CD4-positive, CD25-positive, alpha-beta regulatory T cell (primary cell): ENCODE measurements around the gene TM4SF20. TPM values are rescaled to one million over a fixed set of nuclear protein-coding genes. Genes with fewer than 3 reads are reported as not detected.

Source experiments
- ATAC-seq, 2 donors: fragments of 150-1000 bp; cut with Tn5 transposase; one replicate each; pipeline ENCODE4 v1.10.0; 2021; ENCODE audit warnings: low read depth in 2 of 2, moderate number of reproducible peaks in 2 of 2, moderate library complexity in 1 of 2
- DNase-seq, 3 donors: peaks; one replicate each; pipeline versions ENCODE4 v3.0.0 to v3.0.0-alpha.2; 2012 to 2022; ENCODE audit warnings: mixed read lengths in 1 of 3
- H3K27ac ChIP-seq: one replicate; pipeline ENCODE4 v1.7.0; 2013; ENCODE audit warnings: mild to moderate bottlenecking, low read length; ENCODE audit not compliant: insufficient read depth, poor library complexity, severe bottlenecking
- H3K27me3 ChIP-seq: one replicate; pipeline ENCODE4 v1.7.0; 2013; ENCODE audit warnings: low read length; ENCODE audit not compliant: control insufficient read depth, insufficient read depth
- H3K36me3 ChIP-seq: one replicate; pipeline ENCODE4 v1.7.0; 2013; ENCODE audit warnings: mild to moderate bottlenecking, low read length, moderate library complexity; ENCODE audit not compliant: control insufficient read depth, insufficient read depth
- H3K4me1 ChIP-seq: 2 replicates; pipeline ENCODE4 v1.7.0; 2013; ENCODE audit warnings: mild to moderate bottlenecking, low read length; ENCODE audit not compliant: insufficient read depth, control insufficient read depth, poor library complexity, severe bottlenecking
- H3K4me3 ChIP-seq: one replicate; pipeline ENCODE4 v1.7.0; 2013; ENCODE audit warnings: low read depth, mild to moderate bottlenecking, low read length, moderate library complexity
- H3K9me3 ChIP-seq, 2 experiments: 1 replicate in 1 of 2; 2 replicates in 1 of 2; pipeline ENCODE4 v1.7.0; 2013; ENCODE audit warnings: low read length in 2 of 2, mild to moderate bottlenecking in 1 of 2, moderate library complexity in 1 of 2; ENCODE audit not compliant: control insufficient read depth in 2 of 2
- H3K27ac Mint-ChIP-seq, 3 donors: one replicate each; pipeline ENCODE4 v1.8.0; 2020 to 2022; ENCODE audit warnings: mild to moderate bottlenecking in 3 of 3, mixed read lengths in 3 of 3, moderate library complexity in 2 of 3
- H3K27me3 Mint-ChIP-seq: one replicate; pipeline ENCODE4 v1.8.0; 2022; ENCODE audit warnings: mild to moderate bottlenecking, mixed read lengths
- H3K36me3 Mint-ChIP-seq: one replicate; pipeline ENCODE4 v1.8.0; 2020; ENCODE audit warnings: mixed read lengths
- H3K4me1 Mint-ChIP-seq, 4 donors: one replicate each; pipeline ENCODE4 v1.8.0; 2020 to 2022; ENCODE audit warnings: mixed read lengths in 4 of 4, mild to moderate bottlenecking in 1 of 4
- H3K4me3 Mint-ChIP-seq, 4 donors: one replicate each; pipeline ENCODE4 v1.8.0; 2020 to 2022; ENCODE audit warnings: mild to moderate bottlenecking in 4 of 4, mixed read lengths in 4 of 4, moderate library complexity in 3 of 4
- H3K9me3 Mint-ChIP-seq, 7 donors: one replicate each; pipeline ENCODE4 v1.8.0; 2020 to 2022; ENCODE audit warnings: mixed read lengths in 7 of 7, mild to moderate bottlenecking in 3 of 7, moderate library complexity in 2 of 7
- polyA plus RNA-seq, 4 donors: library from polyadenylated mRNA; unstranded; fragments of 300-500 nt; fragmentation: Illumina TruSeq; gene quantifications; one replicate each; pipeline ENCODE4 v1.2.3, GENCODE V29; 2021
- total RNA-seq: library from RNA; stranded (reverse); gene quantifications from one replicate; pipeline ENCODE4 v1.2.3, GENCODE V29; 2022

The TM4SF20 gene
- total and polyA plus RNA-seq, 5 donors from 2014 or later: not detected

DNA sequence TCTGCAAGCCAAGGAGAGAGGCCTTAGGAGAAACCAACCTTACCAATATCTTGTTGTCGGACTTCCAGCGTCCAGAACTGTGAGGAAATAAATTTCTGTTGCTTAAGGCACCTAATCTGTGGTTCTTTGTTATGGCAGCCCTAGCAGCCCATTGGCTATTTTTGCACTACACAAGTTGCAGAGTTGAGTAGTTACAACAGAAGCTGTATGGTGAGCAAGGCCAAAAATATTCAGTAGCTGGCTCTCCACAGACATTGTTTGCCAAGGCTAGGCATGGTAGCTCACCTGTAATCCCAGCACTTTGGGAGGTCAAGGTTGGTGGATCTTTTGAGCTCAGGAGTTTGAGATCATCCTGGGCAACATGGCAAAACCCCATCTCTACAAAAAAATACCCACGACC lies 35.7 kb upstream of the TM4SF20 start:
- Mint-ChIP-seq H3K36me3 (no peaks in the 10 kb centered on the region), H3K4me1 (peaks cover 0 to 35% (median 23%) of the 10 kb centered on the region in 4 donors), H3K4me3 (no peak overlapping the region), H3K27me3 (no peaks in the 10 kb centered on the region), H3K9me3 (no peaks in the 10 kb centered on the region), H3K27ac (no peak overlapping the region)
- ATAC-seq: no peak
- H3K4me1 ChIP-seq: peaks cover 4% of the 10 kb centered on the region
- no peak overlapping the region for H3K4me3 ChIP-seq
- no peaks in the 10 kb centered on the region for H3K36me3 ChIP-seq
- no peak for DNase-seq
- no peaks in the 10 kb centered on the region for H3K9me3 ChIP-seq
- H3K27me3 ChIP-seq: no peaks in the 10 kb centered on the region
- no peak overlapping the region for H3K27ac ChIP-seq

DNA sequence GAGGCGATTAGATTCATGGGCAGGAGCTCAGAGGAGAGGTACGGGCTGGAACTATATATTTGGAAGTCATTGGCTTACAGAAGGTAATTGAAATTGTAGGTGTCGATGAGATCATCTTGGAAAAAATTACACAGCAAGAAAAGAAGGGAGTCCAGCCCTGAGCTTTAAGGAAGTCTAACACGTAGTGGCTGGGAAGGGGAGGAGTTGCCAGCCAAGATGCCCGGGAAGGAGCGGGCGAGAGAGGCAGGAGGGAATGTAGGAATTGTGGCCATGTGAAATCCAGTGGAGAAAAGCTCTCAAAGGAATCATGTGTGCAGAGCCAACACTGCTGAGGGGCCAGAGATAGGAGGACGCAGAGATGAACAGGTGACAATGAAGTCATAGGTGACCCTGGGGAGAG lies 34.3 kb upstream of the TM4SF20 start:
- Histone ChIP-seq H3K4me3 (no peak overlapping the region), H3K36me3 (no peaks in the 10 kb centered on the region), H3K27me3 (no peaks in the 10 kb centered on the region), H3K4me1 (peaks cover 4% of the 10 kb centered on the region), H3K27ac (no peak overlapping the region), H3K9me3 (no peaks in the 10 kb centered on the region)
- Mint-ChIP-seq H3K36me3 (no peaks in the 10 kb centered on the region), H3K9me3 (no peaks in the 10 kb centered on the region), H3K4me1 (peaks cover 0 to 35% (median 23%) of the 10 kb centered on the region in 4 donors), H3K27ac (peak overlapping the region in 1 of 3 donors; percentile 32), H3K27me3 (no peaks in the 10 kb centered on the region), H3K4me3 (no peak overlapping the region)
- DNase-seq (no peak), ATAC-seq (no peak)

DNA sequence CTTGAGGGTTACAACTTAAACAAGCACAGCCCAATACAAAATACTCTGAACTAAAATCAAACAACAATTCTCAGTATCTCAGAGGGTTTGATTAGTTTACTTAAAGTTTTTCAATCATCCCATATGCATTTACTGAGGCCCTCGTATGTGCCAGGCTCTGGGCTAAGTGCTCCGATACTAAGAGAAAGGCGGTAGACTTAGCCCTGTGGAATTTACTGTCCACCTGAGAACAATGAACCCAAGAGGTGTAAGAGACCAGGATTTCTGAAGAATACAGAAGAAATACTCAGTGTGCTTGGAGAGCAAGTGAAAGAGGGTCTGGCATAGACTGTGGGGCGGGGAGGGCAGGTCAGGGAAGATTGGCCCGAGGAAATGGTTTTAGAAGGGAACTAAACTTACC lies 33.8 kb upstream of the TM4SF20 start:
- Mint-ChIP-seq H3K27ac (peak overlapping the region in 1 of 3 donors; percentile 32), H3K27me3 (no peaks in the 10 kb centered on the region), H3K36me3 (no peaks in the 10 kb centered on the region), H3K9me3 (no peaks in the 10 kb centered on the region), H3K4me3 (no peak overlapping the region), H3K4me1 (peaks cover 0 to 35% (median 23%) of the 10 kb centered on the region in 4 donors)
- ATAC-seq (no peak), DNase-seq (no peak)
- H3K36me3 ChIP-seq: no peaks in the 10 kb centered on the region
- H3K9me3 ChIP-seq: no peaks in the 10 kb centered on the region
- no peaks in the 10 kb centered on the region for H3K27me3 ChIP-seq
- H3K27ac ChIP-seq: no peak overlapping the region
- peaks cover 4% of the 10 kb centered on the region for H3K4me1 ChIP-seq
- H3K4me3 ChIP-seq: no peak overlapping the region

DNA sequence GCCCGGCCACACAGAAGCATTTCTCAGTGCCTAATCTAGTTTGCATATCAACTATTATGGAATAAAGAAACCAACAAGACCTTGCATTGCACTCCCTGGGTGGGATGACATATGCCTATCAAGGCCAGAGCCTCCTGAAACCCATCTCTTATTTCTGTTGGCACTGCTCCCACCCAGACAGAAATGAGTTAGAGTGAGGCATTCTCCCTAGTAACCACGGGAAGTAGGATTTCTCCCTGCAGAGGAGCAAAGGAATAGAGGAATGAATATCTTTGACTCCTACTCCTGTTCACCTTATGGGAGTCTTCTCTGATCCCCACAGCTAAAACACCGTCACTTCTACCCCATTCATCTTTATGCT lies 32.9 kb upstream of the TM4SF20 start:
- Mint-ChIP-seq H3K4me1 (peaks cover 0 to 35% (median 23%) of the 10 kb centered on the region in 4 donors), H3K9me3 (no peaks in the 10 kb centered on the region), H3K4me3 (no peak overlapping the region), H3K27me3 (no peaks in the 10 kb centered on the region), H3K27ac (peak overlapping the region in 1 of 3 donors; percentile 72), H3K36me3 (no peaks in the 10 kb centered on the region)
- Histone ChIP-seq H3K4me1 (peaks cover 4% of the 10 kb centered on the region), H3K36me3 (no peaks in the 10 kb centered on the region), H3K9me3 (no peaks in the 10 kb centered on the region), H3K4me3 (no peak overlapping the region), H3K27me3 (no peaks in the 10 kb centered on the region), H3K27ac (no peak overlapping the region)
- DNase-seq: no peak
- no peak for ATAC-seq

DNA sequence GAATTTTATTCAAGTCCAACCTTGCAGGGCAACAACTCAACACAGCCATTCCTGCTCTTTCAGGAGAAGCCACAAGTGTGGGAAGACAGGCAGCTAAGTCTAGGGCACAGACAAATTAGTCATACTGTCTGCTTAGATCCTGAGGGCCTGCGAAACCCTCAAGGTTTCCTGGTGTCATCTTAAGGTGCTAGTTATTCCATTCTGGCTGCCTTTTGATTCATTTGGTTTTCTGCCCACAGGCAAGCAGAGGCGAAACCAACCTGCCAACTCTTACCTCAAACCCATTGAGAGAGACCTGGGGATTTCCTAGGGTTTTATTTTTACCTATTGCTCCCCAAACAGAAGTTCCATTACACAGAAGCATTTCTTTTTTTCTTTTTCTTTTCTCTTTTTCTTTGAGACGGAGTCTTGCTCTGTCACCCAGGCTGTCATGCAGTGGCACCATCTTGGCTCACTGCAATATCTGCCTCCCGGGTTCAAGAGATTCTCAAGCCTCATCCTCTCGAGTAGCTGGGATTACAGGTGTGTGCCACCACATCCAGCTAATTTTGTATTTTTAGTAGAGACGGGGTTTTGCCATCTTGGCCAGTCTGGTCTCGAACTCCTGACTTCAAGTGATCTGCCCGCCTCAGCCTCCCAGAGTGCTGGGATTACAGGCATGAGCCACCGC lies 32.3 kb upstream of the TM4SF20 start:
- Histone ChIP-seq H3K36me3 (no peaks in the 10 kb centered on the region), H3K27me3 (no peaks in the 10 kb centered on the region), H3K4me3 (no peak overlapping the region), H3K4me1 (peaks cover 4% of the 10 kb centered on the region), H3K9me3 (no peaks in the 10 kb centered on the region), H3K27ac (no peak overlapping the region)
- Mint-ChIP-seq H3K27me3 (no peaks in the 10 kb centered on the region), H3K4me1 (peaks cover 0 to 35% (median 23%) of the 10 kb centered on the region in 4 donors), H3K36me3 (no peaks in the 10 kb centered on the region), H3K4me3 (no peak overlapping the region), H3K27ac (peak overlapping the region; percentile 51 to 70 (median 60)), H3K9me3 (no peaks in the 10 kb centered on the region)
- ATAC-seq: peak in 1 of 2 donors; percentile 36
- DNase-seq: peak in 1 of 3 donors; percentile 19

DNA sequence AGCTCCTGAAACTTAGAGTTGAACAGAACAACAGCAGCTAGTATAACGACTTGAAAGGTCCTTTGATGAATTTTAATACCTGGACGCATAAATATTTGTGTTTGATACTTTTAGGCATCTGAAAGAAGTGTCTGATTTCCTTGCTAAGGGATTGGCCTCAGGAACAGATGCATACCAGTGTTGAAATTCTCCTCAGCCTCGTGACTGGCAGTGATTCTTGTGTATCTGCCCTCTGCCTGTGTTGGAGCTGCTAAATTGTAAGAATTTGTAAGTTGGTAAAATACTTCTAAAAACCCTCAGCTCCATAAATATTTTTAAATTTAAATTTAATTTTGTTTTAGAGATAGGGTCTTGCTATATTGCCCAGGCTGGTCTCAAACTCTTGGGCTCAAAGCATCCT lies 31.1 kb upstream of the TM4SF20 start:
- Histone ChIP-seq H3K27ac (no peak overlapping the region), H3K27me3 (no peaks in the 10 kb centered on the region), H3K4me1 (peaks cover 4% of the 10 kb centered on the region), H3K9me3 (no peaks in the 10 kb centered on the region), H3K4me3 (no peak overlapping the region), H3K36me3 (no peaks in the 10 kb centered on the region)
- Mint-ChIP-seq H3K36me3 (no peaks in the 10 kb centered on the region), H3K27ac (no peak overlapping the region), H3K4me1 (peaks cover 0 to 38% (median 17%) of the 10 kb centered on the region in 4 donors), H3K4me3 (no peak overlapping the region), H3K27me3 (no peaks in the 10 kb centered on the region), H3K9me3 (no peaks in the 10 kb centered on the region)
- ATAC-seq: no peak
- no peak for DNase-seq

DNA sequence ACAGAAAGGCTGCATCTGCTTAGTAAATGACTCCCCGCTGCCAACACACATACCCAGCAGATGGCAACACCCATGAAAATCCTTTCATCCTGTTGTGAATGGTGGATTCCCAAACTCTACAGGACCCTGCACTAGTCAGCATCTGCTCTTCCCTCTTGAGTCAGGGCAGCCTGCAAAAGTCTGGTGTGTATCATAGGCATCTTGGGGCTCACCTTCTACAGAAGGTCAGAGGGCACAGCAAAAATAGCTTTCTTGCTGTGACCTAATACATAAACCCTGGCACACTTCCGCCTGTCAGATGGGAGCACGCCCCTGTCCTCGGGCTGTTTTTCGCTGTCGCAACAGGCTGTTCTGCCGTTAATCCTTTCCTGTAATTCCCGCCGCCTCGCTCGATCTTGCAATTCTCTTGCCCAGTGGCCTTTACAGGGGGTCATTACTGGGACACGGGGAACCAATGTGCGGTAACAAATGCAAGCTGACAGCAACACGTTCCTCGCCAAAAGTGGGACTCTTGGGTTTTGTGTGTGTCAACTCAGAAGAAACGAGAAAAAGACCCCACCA lies 28.6 kb upstream of the TM4SF20 start:
- no peak overlapping the region for H3K27ac Mint-ChIP-seq
- H3K9me3 ChIP-seq: no peaks in the 10 kb centered on the region
- no peaks in the 10 kb centered on the region for H3K27me3 Mint-ChIP-seq
- H3K9me3 Mint-ChIP-seq: no peaks in the 10 kb centered on the region
- peaks cover 0 to 31% (median 14%) of the 10 kb centered on the region in 4 donors for H3K4me1 Mint-ChIP-seq
- H3K36me3 ChIP-seq: no peaks in the 10 kb centered on the region
- H3K4me3 ChIP-seq: no peak overlapping the region
- ATAC-seq (no peak), DNase-seq (no peak)
- H3K27me3 ChIP-seq: no peaks in the 10 kb centered on the region
- H3K4me1 ChIP-seq: peaks cover 4% of the 10 kb centered on the region
- no peaks in the 10 kb centered on the region for H3K36me3 Mint-ChIP-seq
- no peak overlapping the region for H3K4me3 Mint-ChIP-seq
- H3K27ac ChIP-seq: no peak overlapping the region
